Measurements from ENCODE around the gene SBF1.

GRCh38 chr22:50476868-50477267, 2.0 kb upstream of the SBF1 start:
- TF ChIP-seq CTCF (conservative IDR thresholded peaks at IDR 0.05; ENCODE audit: low read length), result no peak
- no peak for TF ChIP-seq EZH2phosphoT487 (IDR thresholded peaks at IDR 0.05; ENCODE audit: borderline replicate concordance)

Measured in Loucy (cell line).